H9 (cell line): ENCODE data around the gene ITPK1. TPM values are rescaled to one million over a fixed set of nuclear protein-coding genes. Genes with fewer than 3 reads are reported as not detected.

Source experiments
- DNase-seq: peaks from one replicate; pipeline ENCODE4 v3.0.0-alpha.2; 2017
- H2AFZ ChIP-seq: one replicate; pipeline ENCODE4 v1.6.1; 2013; ENCODE audit warnings: mild to moderate bottlenecking, low read length, control low read depth, moderate library complexity
- H2AK5ac ChIP-seq: 2 replicates; pipeline ENCODE4 v1.6.1; 2013; ENCODE audit warnings: low read length, control low read depth, mixed read lengths; ENCODE audit not compliant: insufficient read length
- H2BK120ac ChIP-seq: one replicate; pipeline ENCODE4 v1.6.1; 2013; ENCODE audit warnings: low read depth, mild to moderate bottlenecking, low read length, control low read depth, inconsistent platforms; ENCODE audit not compliant: poor library complexity, severe bottlenecking
- H2BK12ac ChIP-seq: 2 replicates; pipeline ENCODE4 v1.6.1; 2013; ENCODE audit warnings: low read length, control low read depth, mixed read lengths, low read depth; ENCODE audit not compliant: insufficient read length
- H2BK15ac ChIP-seq: 2 replicates; pipeline ENCODE4 v1.6.1; 2013; ENCODE audit warnings: low read depth, low read length, control low read depth
- H2BK20ac ChIP-seq: one replicate; pipeline ENCODE4 v1.6.1; 2013; ENCODE audit warnings: low read depth, mild to moderate bottlenecking, low read length, control low read depth, inconsistent platforms; ENCODE audit not compliant: poor library complexity, severe bottlenecking
- H2BK5ac ChIP-seq: 2 replicates; pipeline ENCODE4 v1.6.1; 2013; ENCODE audit warnings: low read length, control low read depth, mixed read lengths; ENCODE audit not compliant: insufficient read length
- H3K14ac ChIP-seq: 2 replicates; pipeline ENCODE4 v1.6.1; 2013; ENCODE audit warnings: low read length, control low read depth; ENCODE audit not compliant: insufficient read depth
- H3K18ac ChIP-seq: 2 replicates; pipeline ENCODE4 v1.6.1; 2013; ENCODE audit warnings: low read depth, mild to moderate bottlenecking, mixed read lengths, low read length, control low read depth; ENCODE audit not compliant: insufficient read length
- H3K23ac ChIP-seq: 2 replicates; pipeline ENCODE4 v1.6.1; 2013; ENCODE audit warnings: low read length, control low read depth, mixed read lengths, low read depth; ENCODE audit not compliant: insufficient read length
- H3K23me2 ChIP-seq: 2 replicates; pipeline ENCODE4 v1.6.1; 2013; ENCODE audit warnings: low read depth, mild to moderate bottlenecking, mixed read lengths, low read length, control low read depth; ENCODE audit not compliant: insufficient read length, poor library complexity, severe bottlenecking
- H3K27ac ChIP-seq: 2 replicates; pipeline ENCODE4 v1.5.1; 2013; ENCODE audit warnings: low read length, control low read depth, mixed read lengths, low read depth; ENCODE audit not compliant: insufficient read length
- H3K27me3 ChIP-seq: 2 replicates; pipeline ENCODE4 v1.6.1; 2013; ENCODE audit warnings: low read length, control low read depth, inconsistent platforms; ENCODE audit not compliant: insufficient read depth
- H3K4ac ChIP-seq: 2 replicates; pipeline ENCODE4 v1.6.1; 2013; ENCODE audit warnings: low read depth, mild to moderate bottlenecking, control low read depth, inconsistent platforms, low read length, moderate library complexity
- H3K4me1 ChIP-seq: 2 replicates; pipeline ENCODE4 v1.6.1; 2013; ENCODE audit warnings: low read length, control low read depth, inconsistent platforms; ENCODE audit not compliant: insufficient read depth
- H3K4me2 ChIP-seq: 2 replicates; pipeline ENCODE4 v1.6.1; 2013; ENCODE audit warnings: low read length, control low read depth, mixed read lengths; ENCODE audit not compliant: insufficient read length, insufficient read depth
- H3K56ac ChIP-seq: 2 replicates; pipeline ENCODE4 v1.6.1; 2013; ENCODE audit warnings: low read depth, mild to moderate bottlenecking, mixed read lengths, low read length, control low read depth; ENCODE audit not compliant: insufficient read length
- H3K79me1 ChIP-seq: 2 replicates; pipeline ENCODE4 v1.6.1; 2013; ENCODE audit warnings: low read depth, mild to moderate bottlenecking, moderate library complexity, low read length, control low read depth, inconsistent platforms; ENCODE audit not compliant: insufficient read depth, poor library complexity, severe bottlenecking
- H3K79me2 ChIP-seq: 2 replicates; pipeline ENCODE4 v1.6.1; 2013; ENCODE audit warnings: low read length, control low read depth, inconsistent platforms; ENCODE audit not compliant: insufficient read depth
- H3K9ac ChIP-seq: 2 replicates; pipeline ENCODE4 v1.6.1; 2013; ENCODE audit warnings: low read length, control low read depth, mixed read lengths; ENCODE audit not compliant: insufficient read length; ENCODE audit errors: extremely low read depth
- H3K9me3 ChIP-seq: one replicate; pipeline ENCODE4 v1.6.1; 2013; ENCODE audit warnings: low read depth, low read length, inconsistent platforms; ENCODE audit not compliant: control insufficient read depth
- H3T11ph ChIP-seq: one replicate; pipeline ENCODE4 v1.6.1; 2013; ENCODE audit warnings: mild to moderate bottlenecking, low read length, control low read depth, inconsistent platforms
- H4K20me1 ChIP-seq: one replicate; pipeline ENCODE4 v1.6.1; 2013; ENCODE audit not compliant: control insufficient read depth, insufficient read length, insufficient read depth
- H4K5ac ChIP-seq: 2 replicates; pipeline ENCODE4 v1.6.1; 2013; ENCODE audit warnings: low read depth, mild to moderate bottlenecking, mixed read lengths, low read length, control low read depth; ENCODE audit not compliant: insufficient read length
- H4K8ac ChIP-seq: replicated peaks from 2 replicates; pipeline ENCODE4 v1.6.1; 2013; ENCODE audit warnings: low read length, control low read depth, mixed read lengths, low read depth; ENCODE audit not compliant: insufficient read length
- H4K91ac ChIP-seq: 2 replicates; pipeline ENCODE4 v1.6.1; 2013; ENCODE audit warnings: low read depth, mild to moderate bottlenecking, moderate library complexity, mixed read lengths, low read length, control low read depth; ENCODE audit not compliant: insufficient read length
- H3K27ac Mint-ChIP-seq, 3 experiments: 2 replicates in 2 of 3; 3 replicates in 1 of 3; pipeline ENCODE4 v1.8.0; 2020 to 2021; ENCODE audit warnings: mixed read lengths in 3 of 3, mild to moderate bottlenecking in 1 of 3, moderate library complexity in 1 of 3
- H3K27me3 Mint-ChIP-seq: 2 replicates; pipeline ENCODE4 v1.8.0; 2021; ENCODE audit warnings: low read depth, mild to moderate bottlenecking, moderate library complexity, mixed read lengths
- H3K36me3 Mint-ChIP-seq, 3 experiments: 2 replicates in 2 of 3; 3 replicates in 1 of 3; pipeline ENCODE4 v1.8.0; 2020 to 2021; ENCODE audit warnings: low read depth in 3 of 3, mixed read lengths in 3 of 3; ENCODE audit not compliant: insufficient read depth in 1 of 3
- H3K4me1 Mint-ChIP-seq, 2 experiments: 2 replicates each; pipeline ENCODE4 v1.8.0; 2020; ENCODE audit warnings: mixed read lengths in 2 of 2
- H3K4me3 Mint-ChIP-seq, 2 experiments: 2 replicates in 1 of 2; 3 replicates in 1 of 2; pipeline ENCODE4 v1.8.0; 2020 to 2021; ENCODE audit warnings: mild to moderate bottlenecking in 2 of 2, mixed read lengths in 2 of 2, moderate library complexity in 1 of 2
- H3K9me3 Mint-ChIP-seq, 2 experiments: 2 replicates in 1 of 2; 3 replicates in 1 of 2; pipeline ENCODE4 v1.8.0; 2020; ENCODE audit warnings: mild to moderate bottlenecking in 2 of 2, mixed read lengths in 2 of 2, moderate library complexity in 1 of 2
- WGBS: extraction: QIAGEN DNeasy Blood & Tissue Kit; methylation state at CpG from one replicate; pipeline ENCODE4 v1.1.7; 2013; ENCODE audit warnings: missing lambda C conversion rate, low lambda C conversion rate, mixed read lengths; ENCODE audit not compliant: insufficient read length; ENCODE audit errors: extremely low coverage; 5-methylcytosine and 5-hydroxymethylcytosine counted together
- total RNA-seq: library from RNA; stranded (reverse); gene quantifications from 2 replicates; pipeline ENCODE4 v1.2.1, GENCODE V29; 2021
- TF ChIP-seq, protein P1 (sequence below): fragments of 200-600 bp; sonication (generic); conservative IDR thresholded peaks from 3 replicates; pipeline ENCODE4 v1.8.0; 2021; ENCODE audit warnings: antibody characterized with exemption, mild to moderate bottlenecking

ITPK1 gene
- total RNA-seq, 1 experiment from 2014 or later, result 92.7 TPM

DNA sequence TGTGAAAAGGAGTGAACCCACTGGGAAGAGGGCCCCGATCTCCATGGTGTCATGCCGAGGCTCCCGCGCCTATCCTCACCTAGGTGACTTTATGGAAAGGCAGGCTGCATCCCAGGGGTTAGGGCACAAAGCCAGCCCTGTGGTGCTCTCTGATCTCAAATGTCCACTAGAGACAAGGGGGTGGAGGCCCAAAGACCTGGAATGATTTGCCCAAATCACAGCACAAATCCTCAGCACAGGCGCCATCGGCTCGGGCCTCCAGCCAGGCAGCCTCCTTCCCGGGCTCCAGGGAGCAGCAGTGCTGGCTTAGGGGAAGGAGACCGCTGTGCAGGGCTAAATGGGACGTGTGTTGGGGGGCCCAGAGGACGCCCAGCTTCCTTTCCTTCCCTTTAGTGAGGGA lies 175.2 kb downstream of the ITPK1 start:
- no peak overlapping the region for H2BK120ac ChIP-seq
- peaks cover 7 to 18% (median 13%) of the 10 kb centered on the region in 3 experiments for H3K36me3 Mint-ChIP-seq
- no peaks in the 10 kb centered on the region for H4K20me1 ChIP-seq
- H2BK15ac ChIP-seq, result no peak overlapping the region
- no peak overlapping the region for H3K9ac ChIP-seq
- H3K27ac ChIP-seq, result no peak overlapping the region
- H2BK5ac ChIP-seq, result no peak overlapping the region
- no peak overlapping the region; a peak in 1 of 7 replicates for H3K27ac Mint-ChIP-seq
- no peak overlapping the region for H4K91ac ChIP-seq
- H3K14ac ChIP-seq, result no peak overlapping the region
- no peaks in the 10 kb centered on the region for H3K4me1 ChIP-seq
- no peak overlapping the region for H3T11ph ChIP-seq
- TF ChIP-seq, protein P1, sequence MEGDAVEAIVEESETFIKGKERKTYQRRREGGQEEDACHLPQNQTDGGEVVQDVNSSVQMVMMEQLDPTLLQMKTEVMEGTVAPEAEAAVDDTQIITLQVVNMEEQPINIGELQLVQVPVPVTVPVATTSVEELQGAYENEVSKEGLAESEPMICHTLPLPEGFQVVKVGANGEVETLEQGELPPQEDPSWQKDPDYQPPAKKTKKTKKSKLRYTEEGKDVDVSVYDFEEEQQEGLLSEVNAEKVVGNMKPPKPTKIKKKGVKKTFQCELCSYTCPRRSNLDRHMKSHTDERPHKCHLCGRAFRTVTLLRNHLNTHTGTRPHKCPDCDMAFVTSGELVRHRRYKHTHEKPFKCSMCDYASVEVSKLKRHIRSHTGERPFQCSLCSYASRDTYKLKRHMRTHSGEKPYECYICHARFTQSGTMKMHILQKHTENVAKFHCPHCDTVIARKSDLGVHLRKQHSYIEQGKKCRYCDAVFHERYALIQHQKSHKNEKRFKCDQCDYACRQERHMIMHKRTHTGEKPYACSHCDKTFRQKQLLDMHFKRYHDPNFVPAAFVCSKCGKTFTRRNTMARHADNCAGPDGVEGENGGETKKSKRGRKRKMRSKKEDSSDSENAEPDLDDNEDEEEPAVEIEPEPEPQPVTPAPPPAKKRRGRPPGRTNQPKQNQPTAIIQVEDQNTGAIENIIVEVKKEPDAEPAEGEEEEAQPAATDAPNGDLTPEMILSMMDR, result no peak
- no peak overlapping the region for H2BK12ac ChIP-seq
- DNase-seq, result no peak
- H3K9me3 ChIP-seq, result no peaks in the 10 kb centered on the region
- no peaks in the 10 kb centered on the region for H3K4me1 Mint-ChIP-seq
- no peak overlapping the region for H4K8ac ChIP-seq
- no peaks in the 10 kb centered on the region for H3K23me2 ChIP-seq
- no peak overlapping the region for H4K5ac ChIP-seq
- no peak overlapping the region for H3K4me2 ChIP-seq
- no peak overlapping the region for H2AFZ ChIP-seq
- H3K79me2 ChIP-seq, result no peaks in the 10 kb centered on the region
- peaks cover 3% of the 10 kb centered on the region; the same call in 1 of the 2 replicates for H3K27me3 Mint-ChIP-seq
- H3K23ac ChIP-seq, result no peak overlapping the region
- no peak overlapping the region for H3K4me3 Mint-ChIP-seq
- H2AK5ac ChIP-seq, result no peak overlapping the region
- H3K79me1 ChIP-seq, result no peaks in the 10 kb centered on the region
- WGBS, result no CpG with 5 or more reads among the region's 11 CpGs
- no peaks in the 10 kb centered on the region for H3K9me3 Mint-ChIP-seq
- H3K4ac ChIP-seq, result no peak overlapping the region
- H3K56ac ChIP-seq, result no peak overlapping the region
- no peak overlapping the region for H3K18ac ChIP-seq
- no peaks in the 10 kb centered on the region for H3K27me3 ChIP-seq
- no peak overlapping the region for H2BK20ac ChIP-seq
